B cell (primary cell): ENCODE data around the gene F2RL3.

Experiments used
- CTCF ChIP-seq: fragments of 200-600 bp; IDR thresholded peaks from one replicate; pipeline ENCODE4 v1.8.0; 2022; ENCODE audit warnings: antibody characterized with exemption, mild to moderate bottlenecking
- EZH2 ChIP-seq: IDR thresholded peaks from 2 replicates; pipeline ENCODE4 v1.6.1; 2012; ENCODE audit warnings: borderline replicate concordance, low read depth, mild to moderate bottlenecking, moderate library complexity, low read length; ENCODE audit not compliant: insufficient read depth, poor library complexity, severe bottlenecking

GRCh38 chr19:16877581-16877980 is 11.2 kb upstream of the F2RL3 start:
- TF ChIP-seq CTCF = no peak
- TF ChIP-seq EZH2 = no peak
